A204.1 (cell line): ENCODE data around the gene ANO1.
"Not testable (repeated sequence)": the region's sequence is repeated elsewhere in the genome, so short reads cannot be mapped to it uniquely, and the experiment has no call there.

Experiments used
- FAIRE-seq: peaks from 2 replicates; lab custom pipeline; 2012; peaks lifted over from hg19 to GRCh38; lab: Jason Lieb, UNC

Gene ANO1

DNA sequence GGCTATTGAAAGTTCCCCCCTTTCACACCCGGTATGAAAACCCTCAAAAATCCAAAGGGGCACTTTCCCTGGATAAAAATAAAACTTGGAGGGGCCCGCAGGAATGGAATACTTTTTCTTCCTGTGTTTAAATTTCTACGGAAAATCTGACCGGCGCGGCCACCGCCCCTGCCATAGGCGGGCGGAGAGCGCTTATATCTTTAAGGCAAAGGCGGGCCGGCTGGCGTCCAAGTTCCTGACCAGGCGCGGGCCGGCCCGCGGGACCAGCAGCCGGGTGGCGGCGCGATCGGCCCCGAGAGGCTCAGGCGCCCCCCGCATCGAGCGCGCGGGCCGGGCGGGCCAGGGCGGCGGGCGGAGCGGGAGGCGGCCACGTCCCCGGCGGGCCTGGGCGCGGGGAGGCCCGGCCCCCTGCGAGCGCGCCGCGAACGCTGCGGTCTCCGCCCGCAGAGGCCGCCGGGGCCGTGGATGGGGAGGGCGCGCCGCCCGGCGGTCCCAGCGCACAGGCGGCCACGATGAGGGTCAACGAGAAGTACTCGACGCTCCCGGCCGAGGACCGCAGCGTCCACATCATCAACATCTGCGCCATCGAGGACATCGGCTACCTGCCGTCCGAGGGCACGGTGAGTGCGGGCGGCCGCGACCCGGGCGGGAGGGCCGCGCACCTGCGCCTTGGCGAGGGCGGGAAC lies at the start of gene ANO1:
TSS of gene ANO1 (plus strand) at position 223 of the 686 bp plus-strand sequence. CDS start at position 513, 290 bp downstream.
- FAIRE-seq = no peak

GRCh38 chr11:70029115-70029860 lies 48.8 kb upstream of the ANO1 start:
- no peak for FAIRE-seq

GRCh38 chr11:70029861-70030380 lies 48.2 kb upstream of the ANO1 start:
- no peak for FAIRE-seq

DNA sequence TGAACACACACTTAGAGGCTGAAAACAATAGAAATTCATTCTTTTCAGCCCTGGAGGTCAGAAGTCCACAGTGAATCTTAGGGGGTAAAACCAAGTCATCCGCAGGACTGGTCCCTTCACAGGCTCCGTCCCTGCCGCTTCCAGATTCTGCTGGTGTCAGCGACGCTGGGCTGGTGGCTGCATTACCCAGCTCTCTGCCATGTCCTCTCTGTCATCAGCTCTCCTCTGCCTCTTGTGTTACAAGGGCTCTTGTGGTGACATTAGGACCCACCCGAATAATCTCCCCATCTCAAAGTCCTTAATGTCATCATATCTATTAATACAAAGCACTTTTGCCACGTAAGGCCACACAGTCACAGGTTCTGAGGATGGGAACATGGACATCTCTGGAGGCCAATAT lies 47.7 kb upstream of the ANO1 start:
- FAIRE-seq = no peak

- FAIRE-seq = no peak
Measured at GRCh38 chr11:70031631-70032469, 46.3 kb upstream of the ANO1 start.

DNA sequence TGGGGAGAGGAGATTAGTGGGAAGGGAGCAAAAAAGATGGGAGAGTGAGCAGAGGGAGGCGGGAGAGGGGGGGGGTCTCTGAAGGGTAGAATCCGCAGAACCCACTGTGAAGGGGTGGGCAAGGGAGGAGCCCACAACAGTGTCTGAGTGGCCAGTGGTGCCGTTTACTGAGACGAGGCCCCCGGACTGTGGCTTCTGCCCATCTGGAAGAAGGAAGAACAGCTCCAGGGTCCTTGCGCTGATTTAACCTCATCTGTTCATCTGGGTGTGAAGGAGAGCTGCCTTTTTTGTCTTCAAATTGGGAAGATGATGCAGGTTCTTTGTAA lies 45.7 kb upstream of the ANO1 start:
- no peak for FAIRE-seq

- no peak for FAIRE-seq
Measured at GRCh38 chr11:70032943-70033710, 45.0 kb upstream of the ANO1 start.

GRCh38 chr11:70033711-70034070 lies 44.4 kb upstream of the ANO1 start:
- FAIRE-seq = no peak

DNA sequence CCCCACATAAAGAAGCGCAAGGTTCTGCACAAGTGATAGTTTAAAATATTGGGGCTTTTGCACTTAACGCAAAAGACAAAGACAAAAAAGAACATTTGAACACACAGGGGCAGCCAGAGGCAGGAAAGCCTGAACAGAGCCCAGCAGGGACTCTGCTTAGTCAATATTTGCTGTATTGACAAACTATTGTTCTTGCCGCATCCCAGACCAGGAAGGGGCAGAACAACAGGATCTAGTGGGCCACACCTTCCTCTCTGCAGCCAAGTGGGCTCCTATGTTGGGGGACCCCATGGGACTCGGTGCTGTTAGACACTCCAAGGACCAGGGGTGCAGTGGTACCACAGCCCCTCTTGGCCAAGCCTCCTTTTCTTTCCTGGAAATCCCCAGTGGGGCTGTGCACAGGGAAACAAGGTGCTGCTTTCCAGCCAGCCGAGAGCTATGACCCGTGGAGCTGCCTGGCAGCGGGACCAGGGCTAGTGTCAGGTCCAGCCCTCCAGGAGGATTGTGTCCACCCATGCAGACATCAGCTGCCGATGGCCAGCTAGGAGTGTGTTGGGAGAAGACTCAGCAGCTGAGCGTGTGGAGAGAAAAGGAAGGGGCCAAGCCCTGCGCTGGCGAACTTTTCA lies 43.3 kb upstream of the ANO1 start:
- FAIRE-seq = no peak

- not testable (repeated sequence) for FAIRE-seq
Measured at GRCh38 chr11:70035665-70036064, 42.5 kb upstream of the ANO1 start.

GRCh38 chr11:70036971-70037882 lies 40.9 kb upstream of the ANO1 start:
- FAIRE-seq = no peak

DNA sequence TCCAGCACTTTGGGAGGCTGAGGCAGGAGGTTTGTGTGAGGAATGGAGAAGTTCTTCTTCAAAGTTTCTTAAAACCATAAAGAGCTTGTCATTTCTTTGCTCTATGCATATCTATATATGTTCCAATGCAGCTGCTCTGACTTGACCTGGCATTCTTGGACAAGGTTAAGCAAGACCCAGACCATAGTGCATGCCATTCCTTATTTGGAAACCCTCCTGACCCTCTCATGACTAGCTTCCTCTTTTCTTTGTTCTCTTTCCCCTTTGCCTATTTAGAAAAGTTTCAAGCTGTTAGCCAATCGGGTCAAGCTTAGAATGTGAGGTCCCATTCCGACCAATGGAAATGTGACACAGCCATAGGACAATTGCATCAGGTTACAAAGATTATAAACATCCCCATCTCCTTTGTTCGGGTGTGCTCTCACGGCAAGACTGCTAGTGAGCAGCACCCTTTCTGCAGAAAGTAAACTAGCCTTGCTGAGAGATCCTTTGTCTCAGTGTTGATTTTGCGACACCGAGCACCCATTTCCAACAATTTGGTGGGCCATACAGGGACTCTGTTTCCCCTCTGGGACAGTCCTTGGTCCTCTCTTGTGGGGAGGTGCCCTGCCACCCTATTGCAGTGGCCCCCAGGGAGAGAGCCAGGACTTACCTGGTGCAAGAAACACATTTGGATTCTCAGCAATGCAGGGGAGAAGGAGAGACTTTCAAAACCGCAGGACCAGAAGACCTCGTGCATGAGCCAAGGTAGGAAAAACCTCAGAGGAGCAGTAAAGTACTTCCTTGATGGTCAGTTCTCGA lies 39.9 kb upstream of the ANO1 start:
- FAIRE-seq = no peak

DNA sequence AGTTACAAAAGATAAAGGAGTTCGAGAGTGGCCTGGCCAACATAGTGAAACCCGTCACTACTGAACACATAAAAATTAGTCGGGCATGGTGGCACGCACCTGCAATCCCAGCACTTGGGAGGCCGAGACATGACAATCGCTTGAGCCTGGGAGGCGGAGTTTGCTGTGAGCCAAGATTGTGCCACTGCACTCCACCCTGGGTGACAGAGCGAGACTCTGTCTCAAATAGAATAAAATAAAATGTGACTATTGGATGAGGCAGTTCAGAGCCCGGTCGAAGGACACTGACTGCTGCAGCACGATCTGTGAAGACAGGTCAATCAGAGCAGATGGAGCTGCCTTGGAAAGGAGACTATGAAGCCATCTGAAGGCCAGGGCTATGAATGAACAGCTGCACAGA lies 37.7 kb upstream of the ANO1 start:
- no peak for FAIRE-seq

DNA sequence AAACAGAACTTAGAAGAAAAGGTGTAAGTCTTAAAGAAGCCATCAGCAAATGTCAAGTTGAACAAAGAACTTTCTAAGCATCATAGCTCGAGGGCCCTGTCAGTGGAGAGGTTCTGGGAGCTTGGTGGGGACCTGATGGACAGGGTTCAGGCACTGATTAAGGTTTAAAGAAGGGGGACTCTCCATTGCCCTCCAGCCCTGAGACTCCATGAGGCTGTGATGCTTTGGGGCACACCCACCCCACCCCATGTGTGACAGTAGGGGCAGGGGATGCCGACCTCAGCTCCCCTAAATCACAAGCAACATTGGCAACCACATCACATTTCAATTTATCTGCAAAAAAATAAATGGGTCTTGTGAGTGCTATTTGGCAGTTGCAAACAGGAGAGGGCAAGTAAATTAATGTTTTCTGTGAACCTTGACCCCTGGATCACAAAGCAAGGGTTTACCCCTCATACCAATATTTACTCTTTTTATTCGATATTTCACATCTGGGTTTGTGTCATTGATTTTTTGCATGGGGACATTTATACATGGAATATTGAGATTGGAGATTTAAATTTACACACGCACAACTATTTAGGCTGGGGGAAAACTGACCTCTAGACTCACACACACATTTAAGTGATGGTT lies 37.1 kb upstream of the ANO1 start:
- FAIRE-seq = no peak

- no peak for FAIRE-seq
Measured at GRCh38 chr11:70043482-70043881, 34.6 kb upstream of the ANO1 start.

DNA sequence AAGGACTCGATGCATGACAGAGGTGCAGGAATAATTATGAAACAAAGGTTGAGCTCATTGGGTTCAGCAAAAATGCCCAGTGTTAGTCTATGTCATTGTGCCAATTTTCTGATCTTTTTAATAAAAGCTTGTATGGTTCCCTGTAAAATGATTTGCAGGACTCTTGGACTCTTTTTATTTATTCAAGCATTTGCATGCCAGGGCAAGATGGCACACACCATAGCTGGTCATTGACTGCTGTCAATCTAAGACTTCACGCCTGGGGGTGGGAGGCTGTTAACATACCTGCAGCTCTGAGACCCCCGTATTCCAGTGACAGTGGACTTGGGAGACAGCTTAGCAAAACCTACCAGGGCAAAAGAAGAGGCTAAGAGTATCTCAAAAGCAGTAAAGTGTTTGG lies 32.0 kb upstream of the ANO1 start:
- FAIRE-seq = no peak

- no peak for FAIRE-seq
Measured at GRCh38 chr11:70048279-70049024, 29.7 kb upstream of the ANO1 start.

- no peak for FAIRE-seq
Measured at GRCh38 chr11:70049045-70049444, 29.1 kb upstream of the ANO1 start.

DNA sequence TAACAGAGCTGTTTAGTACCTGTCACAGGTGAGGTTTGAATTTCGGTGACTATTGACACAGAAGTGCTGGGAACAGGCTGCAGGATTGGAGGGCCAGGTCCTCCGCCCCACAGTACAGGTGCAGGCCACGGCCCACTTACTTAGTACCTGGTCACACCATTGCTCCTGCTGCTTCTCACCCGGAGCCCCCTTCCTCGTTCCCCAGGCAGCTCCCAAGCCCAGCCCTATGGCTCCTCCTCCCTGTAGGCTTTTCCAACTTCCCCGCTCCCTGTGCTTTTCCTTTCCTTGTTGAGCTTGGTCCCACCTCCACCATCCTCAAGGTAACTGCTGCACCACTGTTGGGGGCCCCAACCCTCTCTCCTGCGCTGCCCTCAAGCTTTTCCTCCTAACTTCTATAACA lies 27.9 kb upstream of the ANO1 start:
- no peak for FAIRE-seq
